ENCODE measurements around the gene ARHGAP15.

ARHGAP15 gene

GRCh38 chr2:143579456-143579855 lies 450.2 kb downstream of the ARHGAP15 start:
- TF ChIP-seq CTCF (IDR thresholded peaks at IDR 0.05; ENCODE audit: low read depth, low read length, missing control alignments): no peak
- no peak overlapping the region for H3K4me3 ChIP-seq (ENCODE audit: low read depth, low read length)
- no peak for DNase-seq (ENCODE audit: low read depth)

- H3K4me3 ChIP-seq (ENCODE audit: low read depth, low read length): no peak overlapping the region
- no peak for DNase-seq (ENCODE audit: low read depth)
- TF ChIP-seq CTCF (IDR thresholded peaks at IDR 0.05; ENCODE audit: low read depth, low read length, missing control alignments): no peak
These were observed 451.9 kb downstream of the ARHGAP15 start for GRCh38 chr2:143581134-143581533.

GRCh38 chr2:143582046-143582747 lies 453.0 kb downstream of the ARHGAP15 start:
- TF ChIP-seq CTCF (IDR thresholded peaks at IDR 0.05; ENCODE audit: low read depth, low read length, missing control alignments): no peak
- no peak for DNase-seq (ENCODE audit: low read depth)
- no peak overlapping the region for H3K4me3 ChIP-seq (ENCODE audit: low read depth, low read length)

DNA sequence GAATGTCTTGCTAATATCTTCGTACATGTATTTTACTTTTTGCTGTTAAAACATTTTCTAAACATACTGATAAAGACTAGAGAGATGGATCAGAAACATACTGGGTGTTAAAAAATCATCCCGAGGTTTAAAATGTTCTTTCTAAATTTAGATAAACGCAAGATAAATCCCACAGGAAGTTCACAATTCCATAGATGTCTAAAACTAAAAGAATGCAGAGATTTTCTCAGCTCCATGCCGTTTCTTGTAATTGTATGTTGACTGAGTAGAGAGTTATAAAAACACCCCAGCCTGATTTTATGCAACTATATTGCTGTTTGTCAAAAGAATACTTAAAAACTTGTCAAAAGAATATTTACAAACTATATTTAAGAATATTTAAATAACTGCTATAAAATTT lies 455.7 kb downstream of the ARHGAP15 start:
- no peak for TF ChIP-seq CTCF (IDR thresholded peaks at IDR 0.05; ENCODE audit: low read depth, low read length, missing control alignments)
- no peak overlapping the region for H3K4me3 ChIP-seq (ENCODE audit: low read depth, low read length)
- no peak for DNase-seq (ENCODE audit: low read depth)

GRCh38 chr2:143586119-143586518 lies 456.9 kb downstream of the ARHGAP15 start:
- no peak for TF ChIP-seq CTCF (IDR thresholded peaks at IDR 0.05; ENCODE audit: low read depth, low read length, missing control alignments)
- DNase-seq (ENCODE audit: low read depth): no peak
- no peak overlapping the region for H3K4me3 ChIP-seq (ENCODE audit: low read depth, low read length)

DNA sequence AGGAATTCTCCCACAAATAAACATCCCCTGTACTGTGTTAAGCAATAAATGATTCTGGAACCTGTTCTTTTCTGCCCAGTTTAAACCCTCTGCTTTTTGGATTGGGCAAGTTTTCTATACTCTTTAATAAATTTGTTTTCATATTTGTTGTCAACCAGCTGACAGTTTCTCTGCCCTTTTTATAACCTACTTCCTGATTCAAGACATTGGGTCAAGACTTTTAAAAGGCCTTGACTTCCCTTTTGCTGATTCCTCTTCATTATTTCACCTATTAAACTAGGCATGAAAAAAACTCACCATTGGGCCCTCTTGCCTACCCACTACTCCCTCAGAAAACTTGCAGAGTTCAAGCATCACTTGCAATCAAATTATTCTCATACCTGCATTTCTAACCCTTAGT lies 459.5 kb downstream of the ARHGAP15 start:
- no peak for DNase-seq (ENCODE audit: low read depth)
- no peak overlapping the region for H3K4me3 ChIP-seq (ENCODE audit: low read depth, low read length)
- no peak for TF ChIP-seq CTCF (IDR thresholded peaks at IDR 0.05; ENCODE audit: low read depth, low read length, missing control alignments)

GRCh38 chr2:143594161-143594560 lies 464.9 kb downstream of the ARHGAP15 start:
- DNase-seq (ENCODE audit: low read depth): no peak
- TF ChIP-seq CTCF (IDR thresholded peaks at IDR 0.05; ENCODE audit: low read depth, low read length, missing control alignments): no peak
- H3K4me3 ChIP-seq (ENCODE audit: low read depth, low read length): no peak overlapping the region

Measured in GM12864 (cell line).